Breast epithelium (tissue), 4 donors: ENCODE measurements around the gene HLA-DRB1. TPM values are rescaled to one million over a fixed set of nuclear protein-coding genes. Genes with fewer than 3 reads are reported as not detected.

Source experiments
- DNase-seq, 2 donors: peaks; one replicate each; pipeline ENCODE4 v3.0.0-alpha.2; 2019; ENCODE audit warnings: low spot score in 2 of 2
- H3K27ac ChIP-seq, 2 donors: fragments of 200-600 bp; sonication (generic) in 1 of 2; one replicate each; pipeline ENCODE4 v1.5.1; 2016 to 2019; ENCODE audit warnings: mild to moderate bottlenecking in 1 of 2
- H3K27me3 ChIP-seq, 2 donors: fragments of 200-600 bp; sonication (generic) in 1 of 2; one replicate each; pipeline versions ENCODE4 v1.5.1 to v1.6.0; 2017 to 2019; ENCODE audit warnings: control low read depth in 1 of 2, mild to moderate bottlenecking in 1 of 2
- H3K36me3 ChIP-seq: fragments of 200-600 bp; one replicate; pipeline ENCODE4 v1.5.1; 2019
- H3K4me1 ChIP-seq, 2 donors: fragments of 200-600 bp; sonication (generic); one replicate each; pipeline ENCODE4 v1.5.1; 2016 to 2019; ENCODE audit warnings: control low read depth in 1 of 2
- H3K4me3 ChIP-seq, 3 donors: fragments of 200-600 bp; sonication (generic); 1 replicate in 2 of 3; 2 replicates in 1 of 3; pipeline ENCODE4 v1.5.1; 2016 to 2019; ENCODE audit warnings: mild to moderate bottlenecking in 3 of 3, moderate library complexity in 2 of 3
- H3K9me3 ChIP-seq, 2 donors: fragments of 200-600 bp; sonication (generic) in 1 of 2; one replicate each; pipeline ENCODE4 v1.5.1; 2016 to 2019; ENCODE audit warnings: control low read depth in 1 of 2
- POLR2A ChIP-seq: fragments of 450-650 bp; IDR thresholded peaks from one replicate; pipeline ENCODE4 v1.6.1; 2016; ENCODE audit warnings: antibody characterized with exemption, mild to moderate bottlenecking, moderate library complexity
- POLR2AphosphoS5 ChIP-seq, 3 donors: sonication (generic); formaldehyde crosslinking; IDR thresholded peaks; one replicate each; pipeline ENCODE4 v1.6.1; 2017; ENCODE audit warnings: antibody characterized with exemption in 3 of 3
- intact Hi-C: fragments of 100-400 bp; cut with DNase I; formaldehyde crosslinking; loops from one replicate; pipeline ENCODE4 v1.15.1; 2023; ENCODE audit warnings: low total_unique reads
- total RNA-seq, 3 donors: library from RNA; depleted of rRNA; stranded (reverse); fragments of >200 nt; gene quantifications; one replicate each; pipeline ENCODE4 v1.1.0, GENCODE V29; 2016
- TF ChIP-seq, protein P1 (sequence below), 3 donors: fragments of 450-650 bp; IDR thresholded peaks; one replicate each; pipeline ENCODE4 v1.5.1; 2016 to 2017; ENCODE audit warnings: antibody characterized with exemption in 3 of 3, mild to moderate bottlenecking in 3 of 3, moderate library complexity in 3 of 3

The HLA-DRB1 gene
- total RNA-seq, 3 donors from 2014 or later = 28.2 to 90.3 (median 44.2) TPM

DNA sequence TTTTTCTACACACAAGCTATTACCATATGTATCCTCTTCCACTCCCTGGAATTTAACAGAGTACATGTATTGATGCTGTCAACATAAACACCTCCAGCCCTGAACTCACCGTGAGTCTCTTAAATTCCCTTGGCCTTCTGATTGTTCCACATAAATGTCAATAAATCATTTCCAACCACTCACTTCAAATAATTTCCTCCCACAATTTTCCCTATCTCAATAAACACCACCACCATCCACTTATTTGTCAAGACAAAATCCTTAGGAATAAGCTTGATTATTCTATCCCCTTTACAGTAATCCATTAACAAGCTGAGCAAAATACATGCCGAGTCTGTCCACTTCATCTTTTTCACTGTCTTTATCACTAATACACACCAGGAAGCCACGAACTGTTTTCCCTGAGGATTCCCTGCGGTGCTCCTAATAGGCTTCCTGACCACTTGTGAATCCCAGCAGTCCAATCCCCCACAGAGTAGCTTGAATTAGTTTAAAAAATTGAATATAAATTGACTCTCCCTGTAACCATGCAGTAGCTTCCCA, 19.2 kb downstream of the HLA-DRB1 start:
- TF ChIP-seq, protein P1, sequence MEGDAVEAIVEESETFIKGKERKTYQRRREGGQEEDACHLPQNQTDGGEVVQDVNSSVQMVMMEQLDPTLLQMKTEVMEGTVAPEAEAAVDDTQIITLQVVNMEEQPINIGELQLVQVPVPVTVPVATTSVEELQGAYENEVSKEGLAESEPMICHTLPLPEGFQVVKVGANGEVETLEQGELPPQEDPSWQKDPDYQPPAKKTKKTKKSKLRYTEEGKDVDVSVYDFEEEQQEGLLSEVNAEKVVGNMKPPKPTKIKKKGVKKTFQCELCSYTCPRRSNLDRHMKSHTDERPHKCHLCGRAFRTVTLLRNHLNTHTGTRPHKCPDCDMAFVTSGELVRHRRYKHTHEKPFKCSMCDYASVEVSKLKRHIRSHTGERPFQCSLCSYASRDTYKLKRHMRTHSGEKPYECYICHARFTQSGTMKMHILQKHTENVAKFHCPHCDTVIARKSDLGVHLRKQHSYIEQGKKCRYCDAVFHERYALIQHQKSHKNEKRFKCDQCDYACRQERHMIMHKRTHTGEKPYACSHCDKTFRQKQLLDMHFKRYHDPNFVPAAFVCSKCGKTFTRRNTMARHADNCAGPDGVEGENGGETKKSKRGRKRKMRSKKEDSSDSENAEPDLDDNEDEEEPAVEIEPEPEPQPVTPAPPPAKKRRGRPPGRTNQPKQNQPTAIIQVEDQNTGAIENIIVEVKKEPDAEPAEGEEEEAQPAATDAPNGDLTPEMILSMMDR (IDR thresholded peaks at IDR 0.05) = no peak
- TF ChIP-seq POLR2A (no peak), POLR2AphosphoS5 (IDR thresholded peaks at IDR 0.05) (no peak)
- intact Hi-C loops = no loop called here
- Histone ChIP-seq H3K36me3 (no peaks in the 10 kb centered on the region), H3K27me3 (no peaks in the 10 kb centered on the region), H3K9me3 (no peaks in the 10 kb centered on the region), H3K27ac (no peak overlapping the region), H3K4me1 (no peaks in the 10 kb centered on the region), H3K4me3 (no peak overlapping the region)
- DNase-seq = no peak

DNA sequence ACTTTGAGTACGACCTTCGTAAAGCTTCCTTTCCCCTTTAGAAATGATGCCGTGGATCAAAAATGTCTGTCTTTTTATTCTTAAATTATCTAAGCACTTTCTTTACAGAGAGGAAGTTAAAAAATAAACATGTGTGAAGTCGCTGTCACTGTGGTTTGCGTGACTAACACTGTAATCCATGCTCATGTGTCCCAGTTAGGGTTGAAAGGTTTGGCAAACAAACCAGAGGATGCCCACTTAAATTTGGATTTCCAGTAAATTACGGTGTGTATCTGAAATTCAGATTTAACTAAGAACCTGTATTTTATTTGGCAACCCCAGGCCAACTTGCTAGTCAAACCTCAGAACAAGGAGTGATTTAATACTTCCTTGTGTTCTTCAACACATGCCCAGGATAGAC, 21.1 kb downstream of the HLA-DRB1 start:
- Histone ChIP-seq H3K27ac (no peak overlapping the region), H3K9me3 (no peaks in the 10 kb centered on the region), H3K36me3 (no peaks in the 10 kb centered on the region), H3K4me1 (no peaks in the 10 kb centered on the region), H3K27me3 (no peaks in the 10 kb centered on the region), H3K4me3 (no peak overlapping the region)
- no peak for DNase-seq
- TF ChIP-seq, protein P1 (IDR thresholded peaks at IDR 0.05) = no peak
- TF ChIP-seq POLR2AphosphoS5 (IDR thresholded peaks at IDR 0.05) = no peak
- no peak for TF ChIP-seq POLR2A
- intact Hi-C loops = no loop called here

DNA sequence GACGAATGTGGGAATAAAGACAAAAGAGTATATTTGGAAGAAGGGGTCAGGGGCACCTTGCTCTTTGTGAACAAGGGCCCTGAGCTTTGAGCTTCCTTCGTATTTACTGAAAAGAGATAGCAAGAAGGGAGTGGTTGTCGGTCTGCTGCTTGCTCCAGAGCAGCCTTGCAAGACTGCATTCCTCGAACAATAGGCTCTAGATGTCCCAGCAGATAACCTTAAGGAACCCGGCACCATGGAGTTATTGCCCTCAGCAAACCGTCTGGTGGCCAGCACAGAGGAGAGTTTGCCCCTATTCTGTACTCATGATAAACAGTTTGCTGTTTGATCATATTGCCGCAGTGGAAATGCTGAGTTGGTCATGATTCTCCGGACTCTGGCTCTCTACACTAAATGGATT, 22.7 kb downstream of the HLA-DRB1 start:
- DNase-seq = no peak
- Histone ChIP-seq H3K4me3 (no peak overlapping the region), H3K9me3 (no peaks in the 10 kb centered on the region), H3K36me3 (no peaks in the 10 kb centered on the region), H3K4me1 (no peaks in the 10 kb centered on the region), H3K27ac (no peak overlapping the region), H3K27me3 (no peaks in the 10 kb centered on the region)
- TF ChIP-seq POLR2AphosphoS5 (IDR thresholded peaks at IDR 0.05) (no peak), POLR2A (no peak)
- TF ChIP-seq, protein P1 (IDR thresholded peaks at IDR 0.05) = no peak
- intact Hi-C loops = no loop called here

DNA sequence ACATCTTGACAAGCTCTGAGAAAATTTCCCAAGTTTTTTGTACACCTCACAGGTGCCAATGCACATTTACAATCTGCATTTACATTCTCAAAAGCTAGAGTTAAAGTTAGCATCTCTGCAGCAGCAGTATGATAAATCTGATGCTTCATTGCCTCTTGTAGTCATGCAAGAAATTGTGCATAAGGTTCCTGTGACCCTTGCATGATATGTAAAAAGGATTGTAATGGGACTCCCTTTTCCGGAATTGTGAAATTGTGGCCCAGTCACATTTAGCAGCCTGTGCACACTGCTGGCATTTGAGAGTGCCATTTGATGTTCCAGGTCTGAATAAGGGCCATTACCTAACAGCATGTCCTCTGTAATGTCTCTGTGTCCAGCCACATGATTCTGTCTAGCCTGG, 24.1 kb downstream of the HLA-DRB1 start:
- intact Hi-C loops = no loop called here

DNA sequence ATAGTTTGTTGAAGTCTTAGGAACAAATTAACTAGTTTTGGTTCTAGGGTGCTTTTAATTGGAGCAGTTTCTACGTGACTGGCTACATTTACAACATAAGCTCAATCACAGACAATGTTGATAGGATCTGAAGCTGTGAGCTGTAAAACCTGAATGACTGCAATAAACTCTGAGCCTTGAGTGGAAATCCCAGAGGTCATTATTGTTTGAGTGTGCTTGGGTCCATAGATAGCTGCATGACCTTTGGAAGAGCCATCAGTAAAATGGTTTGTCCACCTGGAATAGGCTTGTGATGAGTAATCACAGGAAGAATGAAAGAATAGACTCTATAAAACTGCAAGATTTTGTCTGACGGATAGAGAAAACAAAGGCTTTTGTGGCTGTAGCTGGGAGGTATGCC, 26.7 kb downstream of the HLA-DRB1 start:
- Histone ChIP-seq H3K36me3 (no peaks in the 10 kb centered on the region), H3K9me3 (no peaks in the 10 kb centered on the region), H3K27me3 (no peaks in the 10 kb centered on the region), H3K4me3 (no peak overlapping the region), H3K4me1 (no peaks in the 10 kb centered on the region), H3K27ac (no peak overlapping the region)
- DNase-seq = no peak
- intact Hi-C loops = no loop called here
- TF ChIP-seq POLR2A (no peak), POLR2AphosphoS5 (IDR thresholded peaks at IDR 0.05) (no peak)
- TF ChIP-seq, protein P1 (IDR thresholded peaks at IDR 0.05) = no peak

More for the DNA sequence above, 24.1 kb downstream of the HLA-DRB1 start:
- Histone ChIP-seq H3K27ac (no peak overlapping the region), H3K36me3 (no peaks in the 10 kb centered on the region), H3K9me3 (no peaks in the 10 kb centered on the region), H3K27me3 (no peaks in the 10 kb centered on the region), H3K4me3 (no peak overlapping the region), H3K4me1 (no peaks in the 10 kb centered on the region)
- TF ChIP-seq, protein P1 (IDR thresholded peaks at IDR 0.05) = no peak
- TF ChIP-seq POLR2A (no peak), POLR2AphosphoS5 (IDR thresholded peaks at IDR 0.05) (no peak)
- DNase-seq = no peak
